ENCODE data around the gene CCL4L2.

- TF ChIP-seq POLR2A (IDR thresholded peaks at IDR 0.05) (no peak), POLR2AphosphoS5 (IDR thresholded peaks at IDR 0.05) (no peak)
Measured at GRCh38 chr17:36183001-36183971, 27.6 kb upstream of the CCL4L2 start.

Data from stomach (tissue), 4 donors.